ENCODE results near the gene AMOTL1.

The AMOTL1 gene

DNA sequence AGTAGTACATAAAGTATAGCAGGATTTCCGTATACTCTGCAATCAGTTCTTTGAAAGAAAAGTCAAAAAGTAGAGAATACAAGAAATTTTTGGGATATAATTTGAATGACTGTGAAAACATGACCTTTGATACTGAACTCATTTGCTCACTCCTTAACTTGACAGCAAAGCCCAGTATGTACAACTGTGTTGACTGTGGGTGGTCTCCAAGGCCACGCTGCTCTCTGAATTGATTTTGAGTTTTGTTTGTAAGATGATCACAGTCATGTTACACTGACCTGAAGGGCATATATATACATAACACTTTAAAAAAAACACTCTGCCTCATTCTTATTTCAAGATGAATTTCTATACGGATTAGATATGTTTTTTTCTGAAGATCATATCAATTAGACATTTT, 9.5 kb upstream of the AMOTL1 start:
- no peak for DNase-seq (ENCODE audit: low read depth)
- no peak for TF ChIP-seq CTCF (conservative IDR thresholded peaks at IDR 0.05; ENCODE audit: control insufficient read depth, insufficient read depth, low read depth, low read length)

GRCh38 chr11:94759522-94759921, 8.6 kb upstream of the AMOTL1 start:
- no peak overlapping the region for H3K4me3 ChIP-seq (ENCODE audit: control insufficient read depth, low read depth, low read length)
- TF ChIP-seq CTCF (conservative IDR thresholded peaks at IDR 0.05; ENCODE audit: control insufficient read depth, insufficient read depth, low read depth, low read length) = no peak
- no peak for DNase-seq (ENCODE audit: low read depth)

More for the DNA sequence above, 9.5 kb upstream of the AMOTL1 start:
- no peak overlapping the region for H3K4me3 ChIP-seq (ENCODE audit: control insufficient read depth, low read depth, low read length)

GRCh38 chr11:94760296-94760695, 7.9 kb upstream of the AMOTL1 start:
- H3K4me3 ChIP-seq (ENCODE audit: control insufficient read depth, low read depth, low read length) = no peak overlapping the region
- TF ChIP-seq CTCF (conservative IDR thresholded peaks at IDR 0.05; ENCODE audit: control insufficient read depth, insufficient read depth, low read depth, low read length) = no peak
- no peak for DNase-seq (ENCODE audit: low read depth)

- TF ChIP-seq CTCF (conservative IDR thresholded peaks at IDR 0.05; ENCODE audit: control insufficient read depth, insufficient read depth, low read depth, low read length) = peak; percentile 41
- DNase-seq (ENCODE audit: low read depth) = no peak
Measured at GRCh38 chr11:94762208-94762607, 5.9 kb upstream of the AMOTL1 start.

DNA sequence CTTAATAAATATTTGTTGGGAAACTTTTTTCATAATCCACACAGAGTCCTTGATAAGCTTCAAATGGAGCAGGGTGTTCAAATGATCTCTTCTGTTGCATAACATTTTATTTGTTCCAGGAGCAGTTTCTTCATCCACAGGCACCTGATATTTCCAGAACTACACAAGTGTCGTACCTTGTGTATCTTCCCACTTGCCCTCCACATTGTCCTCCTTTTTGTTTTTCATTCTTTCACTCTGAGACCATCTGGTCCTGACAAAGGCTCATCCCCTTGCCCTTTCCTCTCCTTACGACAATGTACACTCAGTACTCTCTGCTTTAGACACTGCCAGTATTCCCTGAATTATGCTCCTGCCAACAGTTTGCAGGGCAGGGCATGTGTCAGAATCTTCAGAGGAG, 5.2 kb upstream of the AMOTL1 start:
- no peak overlapping the region for H3K4me3 ChIP-seq (ENCODE audit: control insufficient read depth, low read depth, low read length)
- TF ChIP-seq CTCF (conservative IDR thresholded peaks at IDR 0.05; ENCODE audit: control insufficient read depth, insufficient read depth, low read depth, low read length) = no peak
- DNase-seq (ENCODE audit: low read depth) = no peak

More at GRCh38 chr11:94762208-94762607, 5.9 kb upstream of the AMOTL1 start:
- no peak overlapping the region for H3K4me3 ChIP-seq (ENCODE audit: control insufficient read depth, low read depth, low read length)

- H3K4me3 ChIP-seq (ENCODE audit: control insufficient read depth, low read depth, low read length) = no peak overlapping the region
- TF ChIP-seq CTCF (conservative IDR thresholded peaks at IDR 0.05; ENCODE audit: control insufficient read depth, insufficient read depth, low read depth, low read length) = no peak
- no peak for DNase-seq (ENCODE audit: low read depth)
Measured at GRCh38 chr11:94766713-94767206, 1.4 kb upstream of the AMOTL1 start.

GRCh38 chr11:94767291-94767690, 865 bp upstream of the AMOTL1 start:
- no peak for TF ChIP-seq CTCF (conservative IDR thresholded peaks at IDR 0.05; ENCODE audit: control insufficient read depth, insufficient read depth, low read depth, low read length)
- no peak overlapping the region for H3K4me3 ChIP-seq (ENCODE audit: control insufficient read depth, low read depth, low read length)
- no peak for DNase-seq (ENCODE audit: low read depth)

Measured in fibroblast of mammary gland (primary cell).